DOHH2 (cell line): ENCODE measurements around the gene FBXO42.

Experiments used
- H3F3A ChIP-seq: fragments of 200-600 bp; sonication (generic), shearing (Covaris generic); 2 replicates; pipeline ENCODE4 v1.6.0; 2016; ENCODE audit warnings: antibody characterized with exemption, mild to moderate bottlenecking; ENCODE audit not compliant: control insufficient read depth, insufficient read depth
- H3K27ac ChIP-seq: fragments of 200-600 bp; sonication (generic); 2 replicates; pipeline ENCODE4 v1.5.1; 2014; ENCODE audit warnings: low read depth, mild to moderate bottlenecking, low read length, moderate library complexity
- H3K27me3 ChIP-seq: fragments of 200-600 bp; sonication (generic); 2 replicates; pipeline ENCODE4 v1.6.1; 2014; ENCODE audit warnings: mild to moderate bottlenecking, low read length, mixed read lengths; ENCODE audit not compliant: control insufficient read depth
- H3K36me3 ChIP-seq: fragments of 200-600 bp; sonication (generic); 2 replicates; pipeline ENCODE4 v1.6.1; 2014; ENCODE audit warnings: mild to moderate bottlenecking, low read length, moderate library complexity, mixed read lengths; ENCODE audit not compliant: control insufficient read depth
- H3K4me1 ChIP-seq: fragments of 200-600 bp; sonication (generic); 2 replicates; pipeline ENCODE4 v1.6.1; 2014; ENCODE audit warnings: mild to moderate bottlenecking, low read length, mixed read lengths; ENCODE audit not compliant: control insufficient read depth
- H3K4me2 ChIP-seq: fragments of 200-600 bp; sonication (generic); 2 replicates; pipeline ENCODE4 v1.6.0; 2014; ENCODE audit warnings: mild to moderate bottlenecking, low read length, moderate library complexity
- H3K4me3 ChIP-seq: fragments of 200-600 bp; sonication (generic); 2 replicates; pipeline ENCODE4 v1.5.1; 2014; ENCODE audit warnings: mild to moderate bottlenecking, low read length, mixed read lengths
- H3K79me2 ChIP-seq: fragments of 200-600 bp; sonication (generic); 2 replicates; pipeline ENCODE4 v1.6.1; 2014; ENCODE audit warnings: mild to moderate bottlenecking, low read length, mixed read lengths; ENCODE audit not compliant: control insufficient read depth
- H3K9me2 ChIP-seq: fragments of 200-600 bp; sonication (generic); replicated peaks from 2 replicates; pipeline ENCODE4 v1.6.1; 2014; ENCODE audit warnings: mild to moderate bottlenecking, low read length, mixed read lengths; ENCODE audit not compliant: control insufficient read depth
- H3K9me3 ChIP-seq: fragments of 200-600 bp; sonication (generic); 2 replicates; pipeline ENCODE4 v1.6.1; 2014; ENCODE audit warnings: antibody characterized with exemption, low read length, mixed read lengths; ENCODE audit not compliant: control insufficient read depth, insufficient read depth
- H4K20me1 ChIP-seq: fragments of 200-600 bp; sonication (generic); 2 replicates; pipeline ENCODE4 v1.6.0; 2014; ENCODE audit warnings: low read depth, mild to moderate bottlenecking, antibody characterized with exemption, low read length, moderate library complexity; ENCODE audit not compliant: control insufficient read depth, insufficient read depth
- EZH2phosphoT487 ChIP-seq: fragments of 200-600 bp; sonication (generic); IDR thresholded peaks from 2 replicates; pipeline ENCODE4 v1.6.1; 2017; ENCODE audit warnings: borderline replicate concordance, mild to moderate bottlenecking, antibody characterized with exemption, low read length, moderate library complexity, mixed read lengths
- TF ChIP-seq, protein P1 (sequence below): fragments of 200-600 bp; sonication (generic); IDR thresholded peaks from one replicate; pipeline ENCODE4 v1.5.1; 2014; ENCODE audit warnings: antibody characterized with exemption, mild to moderate bottlenecking, low read depth, low read length; ENCODE audit not compliant: poor library complexity, severe bottlenecking

Gene FBXO42

GRCh38 chr1:16380868-16381267 lies 28.6 kb upstream of the FBXO42 start:
- TF ChIP-seq EZH2phosphoT487 = no peak
- TF ChIP-seq, protein P1, sequence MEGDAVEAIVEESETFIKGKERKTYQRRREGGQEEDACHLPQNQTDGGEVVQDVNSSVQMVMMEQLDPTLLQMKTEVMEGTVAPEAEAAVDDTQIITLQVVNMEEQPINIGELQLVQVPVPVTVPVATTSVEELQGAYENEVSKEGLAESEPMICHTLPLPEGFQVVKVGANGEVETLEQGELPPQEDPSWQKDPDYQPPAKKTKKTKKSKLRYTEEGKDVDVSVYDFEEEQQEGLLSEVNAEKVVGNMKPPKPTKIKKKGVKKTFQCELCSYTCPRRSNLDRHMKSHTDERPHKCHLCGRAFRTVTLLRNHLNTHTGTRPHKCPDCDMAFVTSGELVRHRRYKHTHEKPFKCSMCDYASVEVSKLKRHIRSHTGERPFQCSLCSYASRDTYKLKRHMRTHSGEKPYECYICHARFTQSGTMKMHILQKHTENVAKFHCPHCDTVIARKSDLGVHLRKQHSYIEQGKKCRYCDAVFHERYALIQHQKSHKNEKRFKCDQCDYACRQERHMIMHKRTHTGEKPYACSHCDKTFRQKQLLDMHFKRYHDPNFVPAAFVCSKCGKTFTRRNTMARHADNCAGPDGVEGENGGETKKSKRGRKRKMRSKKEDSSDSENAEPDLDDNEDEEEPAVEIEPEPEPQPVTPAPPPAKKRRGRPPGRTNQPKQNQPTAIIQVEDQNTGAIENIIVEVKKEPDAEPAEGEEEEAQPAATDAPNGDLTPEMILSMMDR = no peak

DNA sequence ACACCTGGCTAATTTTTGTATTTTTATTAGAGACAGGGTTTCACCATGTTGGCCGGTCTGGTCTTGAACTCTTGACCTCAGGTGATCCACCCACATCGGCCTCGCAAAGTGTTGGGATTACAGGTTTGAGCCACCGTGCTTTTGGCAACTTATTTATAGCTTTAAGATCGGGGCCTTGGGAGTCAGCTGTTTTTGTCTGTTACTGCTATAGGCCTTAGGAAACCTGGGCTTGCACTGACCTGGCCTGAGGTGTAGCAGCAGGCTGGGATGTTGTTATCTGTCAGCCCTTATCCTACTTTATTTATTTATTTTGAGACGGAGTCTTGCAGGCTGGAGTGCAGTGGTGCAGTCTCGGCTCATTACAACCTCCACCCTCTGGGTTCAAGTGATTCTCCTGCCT lies 26.2 kb upstream of the FBXO42 start:
- H3K4me2 ChIP-seq = no peak overlapping the region
- H3K27me3 ChIP-seq = no peaks in the 10 kb centered on the region
- H3K4me1 ChIP-seq = peaks cover 7% of the 10 kb centered on the region; the same call in 1 of the 2 replicates
- H3K9me2 ChIP-seq = no peaks in the 10 kb centered on the region
- peaks cover 99% of the 10 kb centered on the region for H3K79me2 ChIP-seq
- H3K4me3 ChIP-seq = no peak overlapping the region
- no peak overlapping the region for H3K27ac ChIP-seq
- no peaks in the 10 kb centered on the region for H3K9me3 ChIP-seq
- H3K36me3 ChIP-seq = peaks cover 6% of the 10 kb centered on the region; the same call in 1 of the 2 replicates
- no peaks in the 10 kb centered on the region for H3F3A ChIP-seq
- no peak for TF ChIP-seq EZH2phosphoT487
- TF ChIP-seq, protein P1 = no peak
- no peaks in the 10 kb centered on the region for H4K20me1 ChIP-seq

More at GRCh38 chr1:16380868-16381267, 28.6 kb upstream of the FBXO42 start:
- Histone ChIP-seq H3K79me2 (peaks cover 98% of the 10 kb centered on the region), H3K4me3 (no peak overlapping the region), H4K20me1 (peaks cover 15% of the 10 kb centered on the region), H3K4me2 (no peak overlapping the region), H3K4me1 (peaks cover 17% of the 10 kb centered on the region), H3F3A (no peaks in the 10 kb centered on the region), H3K9me3 (no peaks in the 10 kb centered on the region), H3K27ac (no peak overlapping the region), H3K36me3 (peaks cover 16% of the 10 kb centered on the region), H3K27me3 (no peaks in the 10 kb centered on the region), H3K9me2 (no peaks in the 10 kb centered on the region)

- Histone ChIP-seq H3K4me1 (peaks cover 7% of the 10 kb centered on the region; the same call in 1 of the 2 replicates), H3K36me3 (peaks cover 12% of the 10 kb centered on the region), H3K9me3 (no peaks in the 10 kb centered on the region), H3K4me2 (no peak overlapping the region), H3F3A (no peaks in the 10 kb centered on the region; the same call in 1 of the 2 replicates), H3K27me3 (no peaks in the 10 kb centered on the region), H3K79me2 (peaks cover 100% of the 10 kb centered on the region), H3K9me2 (no peaks in the 10 kb centered on the region), H3K27ac (no peak overlapping the region), H3K4me3 (no peak overlapping the region), H4K20me1 (peaks cover 5% of the 10 kb centered on the region; the same call in 1 of the 2 replicates)
- no peak for TF ChIP-seq EZH2phosphoT487
- TF ChIP-seq, protein P1 = no peak
These were observed 24.7 kb upstream of the FBXO42 start for GRCh38 chr1:16376971-16377370.
